HepG2 (cell line): ENCODE measurements around the gene TPBGL. TPM values are rescaled to one million over a fixed set of nuclear protein-coding genes. Genes with fewer than 3 reads are reported as not detected.

Source experiments
- ATAC-seq: fragments of 200-7000 bp; cut with Tn5 transposase; 3 replicates; pipeline ENCODE4 v1.9.1; 2020; ENCODE audit warnings: mild to moderate bottlenecking, moderate library complexity
- BruUV-seq: library from RNA; stranded (reverse); fragments of 400-500 nt; replicated peaks from 2 replicates; lab custom pipeline; 2021; lab: Mats Ljungman, UMichigan
- CTCF ChIA-PET: fragments of 300-600 bp; formaldehyde crosslinking; extraction: SDS; loops from one replicate; lab custom pipeline; 2021; ENCODE audit warnings: low total read pairs, inconsistent platforms, low intra/inter-chr PET ratio; lab: Yijun Ruan, JAX
- POLR2A ChIA-PET: fragments of 350-600 bp; sonication (Branson Sonifier 250); formaldehyde crosslinking; loops from one replicate; lab custom pipeline; 2020; ENCODE audit warnings: antibody characterized with exemption, inconsistent platforms; lab: Yijun Ruan, JAX
- DNase-seq: peaks from one replicate; pipeline ENCODE4 v3.0.0-alpha.2; 2015; ENCODE audit warnings: low spot score
- FAIRE-seq: peaks from 3 replicates; lab custom pipeline; 2011; peaks lifted over from hg19 to GRCh38; lab: Jason Lieb, UNC
- H2AFZ ChIP-seq: one replicate; pipeline ENCODE4 v1.6.1; 2011; ENCODE audit warnings: low read length, inconsistent platforms
- H3K27ac ChIP-seq: fragments of 300-600 bp; 3 replicates; pipeline ENCODE4 v1.8.0; 2011; ENCODE audit warnings: mixed run types, mild to moderate bottlenecking, mixed read lengths, low read length, inconsistent platforms; ENCODE audit not compliant: insufficient read depth; ENCODE audit errors: extremely low read length
- H3K27me3 ChIP-seq, 2 experiments: fragments of 200-600 bp in 1 of 2; 2 replicates in 1 of 2; 3 replicates in 1 of 2; pipeline versions ENCODE4 v1.6.0 to v1.8.0; 2011; ENCODE audit warnings: low read length in 2 of 2, mild to moderate bottlenecking in 2 of 2, moderate library complexity in 2 of 2, inconsistent platforms in 1 of 2; ENCODE audit not compliant: insufficient read depth in 2 of 2, control insufficient read depth in 1 of 2
- H3K36me3 ChIP-seq, 2 experiments: fragments of 200-600 bp in 1 of 2; replicated peaks in 1 of 2; 2 replicates in 1 of 2; 3 replicates in 1 of 2; pipeline versions ENCODE4 v1.5.1 to v1.8.0; 2011; ENCODE audit warnings: low read length in 2 of 2, inconsistent platforms in 1 of 2; ENCODE audit not compliant: insufficient read depth in 2 of 2, control insufficient read depth in 1 of 2
- H3K4me1 ChIP-seq: 2 replicates; pipeline ENCODE4 v1.5.1; 2012; ENCODE audit warnings: low read length, inconsistent platforms; ENCODE audit not compliant: insufficient read depth
- H3K4me2 ChIP-seq: 2 replicates; pipeline ENCODE4 v1.6.0; 2011; ENCODE audit warnings: low read depth, low read length, inconsistent platforms
- H3K4me3 ChIP-seq, 3 experiments: fragments of 200-600 bp in 1 of 3; sonication (generic), shearing (Covaris generic) in 1 of 3; replicated peaks in 1 of 3; 2 replicates each; pipeline ENCODE4 v1.5.1; 2011 to 2016; ENCODE audit warnings: low read length in 3 of 3, inconsistent platforms in 2 of 3, low read depth in 2 of 3, mild to moderate bottlenecking in 2 of 3, control low read depth in 1 of 3, mixed read lengths in 1 of 3; ENCODE audit not compliant: insufficient read depth in 1 of 3
- H3K79me2 ChIP-seq: one replicate; pipeline ENCODE4 v1.6.1; 2011; ENCODE audit warnings: low read length, inconsistent platforms; ENCODE audit not compliant: insufficient read depth
- H3K9ac ChIP-seq: 2 replicates; pipeline ENCODE4 v1.6.0; 2011; ENCODE audit warnings: mild to moderate bottlenecking, low read depth, low read length, inconsistent platforms; ENCODE audit not compliant: insufficient read depth
- H3K9me3 ChIP-seq: 2 replicates; pipeline ENCODE4 v1.5.1; 2012; ENCODE audit warnings: mild to moderate bottlenecking, low read length
- H4K20me1 ChIP-seq: 2 replicates; pipeline ENCODE4 v1.6.0; 2011; ENCODE audit warnings: inconsistent platforms, mild to moderate bottlenecking, low read length, moderate library complexity; ENCODE audit not compliant: insufficient read depth
- AKAP8 ChIP-seq: sonication (generic); formaldehyde crosslinking; IDR thresholded peaks from 2 replicates; pipeline ENCODE4 v1.5.1; 2020; ENCODE audit warnings: mild to moderate bottlenecking, missing genetic modification reagents
- ASH2L ChIP-seq: fragments of 300-600, 200-600 bp; sonication (generic); IDR thresholded peaks from 2 replicates; pipeline ENCODE4 v1.7.0; 2017; ENCODE audit warnings: low read depth, mild to moderate bottlenecking, moderate library complexity, mixed read lengths, low read length; ENCODE audit not compliant: insufficient read length
- ATF7-NPFF ChIP-seq: sonication (generic); formaldehyde crosslinking; IDR thresholded peaks from 2 replicates; pipeline ENCODE4 v1.8.1; 2023; ENCODE audit warnings: mild to moderate bottlenecking, low read depth, missing genetic modification reagents, moderate library complexity
- CAMTA2 ChIP-seq: sonication (generic); formaldehyde crosslinking; IDR thresholded peaks from 2 replicates; pipeline ENCODE4 v1.4.0; 2020; ENCODE audit warnings: mild to moderate bottlenecking, missing genetic modification reagents, borderline replicate concordance
- FOSL1 ChIP-seq: sonication (generic); formaldehyde crosslinking; IDR thresholded peaks from 2 replicates; pipeline ENCODE4 v1.9.0; 2021; ENCODE audit warnings: missing genetic modification reagents, borderline replicate concordance
- PTBP1 ChIP-seq: fragments of 200-400 bp; formaldehyde crosslinking; IDR thresholded peaks from 2 replicates; pipeline ENCODE4 v1.6.1; 2018; ENCODE audit warnings: low read length, low read depth; ENCODE audit not compliant: poor library complexity, severe bottlenecking
- RARG ChIP-seq: sonication (generic); formaldehyde crosslinking; IDR thresholded peaks from 2 replicates; pipeline ENCODE4 v1.4.0; 2020; ENCODE audit warnings: low read depth, mild to moderate bottlenecking, missing genetic modification reagents
- SKIL ChIP-seq: sonication (generic); formaldehyde crosslinking; IDR thresholded peaks from 2 replicates; pipeline ENCODE4 v1.8.0; 2022; ENCODE audit warnings: missing genetic modification reagents, mild to moderate bottlenecking, moderate library complexity, borderline replicate concordance
- ZBTB39 ChIP-seq: sonication (generic); formaldehyde crosslinking; IDR thresholded peaks from 2 replicates; pipeline ENCODE4 v1.5.0; 2020; ENCODE audit warnings: missing genetic modification reagents
- ZNF296 ChIP-seq: sonication (generic); formaldehyde crosslinking; conservative IDR thresholded peaks from 2 replicates; pipeline ENCODE4 v1.5.0; 2020; ENCODE audit warnings: mild to moderate bottlenecking, missing genetic modification reagents
- WGBS: methylation state at CpG from one replicate; pipeline ENCODE4 v1.1.6; 2017; ENCODE audit warnings: low lambda C conversion rate; 5-methylcytosine and 5-hydroxymethylcytosine counted together
- in situ Hi-C: cut with HindIII; loops from 2 replicates; pipeline ENCODE4 v1.10.0; 2017; ENCODE audit warnings: low pct_unique_long_range_greater_than_20kb; ENCODE audit not compliant: extremely low pct_ligation_motif_present
- intact Hi-C: fragments of 100-400 bp; cut with micrococcal nuclease; formaldehyde crosslinking; loops from one replicate; pipeline ENCODE4 v1.10.0; 2022; ENCODE audit not compliant: unreplicated experiment
- polyA plus RNA-seq, 8 experiments: library from polyadenylated mRNA; depleted of rRNA in 3 of 8; stranded (reverse) in 7 of 8; unstranded in 1 of 8; fragments of >200 nt; fragmentation: Illumina TruSeq in 4 of 8; extraction: Trizol in 4 of 8; gene quantifications; 2 replicates each; pipeline versions ENCODE4 v1.2.1 to v1.2.3, GENCODE V29; 2011 to 2016; ENCODE audit warnings: low read depth in 4 of 8, missing spikeins in 1 of 8, mixed read lengths in 1 of 8; ENCODE audit not compliant: insufficient read depth in 1 of 8
- total RNA-seq, 5 experiments: library from RNA; depleted of rRNA; stranded (reverse); fragments of >200 nt; fragmentation: Illumina TruSeq; extraction: Trizol; gene quantifications; 2 replicates each; pipeline ENCODE4 v1.2.3, GENCODE V29; 2016; ENCODE audit warnings: low read depth in 1 of 5

TPBGL gene
- total and polyA plus RNA-seq, 2 of the 13 experiments (the other 11 are each of a cell fraction or from before 2014, with no cell fraction given): not detected

- no peak overlapping the region for H2AFZ ChIP-seq
- no peaks in the 10 kb centered on the region for H3K79me2 ChIP-seq
- DNase-seq (no peak), ATAC-seq (no peak), FAIRE-seq (no peak)
- CTCF ChIA-PET: interaction anchor here (1.2 to 5.9 kb wide), 6 partner anchors 35 to 183 kb away, joined by 3 to 173 read pairs (median 6); no protein-coding TSS in a partner anchor
- POLR2A ChIA-PET: interaction anchor here (1.0 to 7.6 kb wide), 12 partner anchors 9 to 71 kb away, joined by 3 to 163 read pairs (median 11); partner anchors contain the start of genes SLCO2B1 and TPBGL
- intact Hi-C loops (loop anchor here (1.0 to 2.0 kb wide), 4 partner anchors 37 to 65 kb away; no protein-coding TSS in a partner anchor), in situ Hi-C loops (no loop called here)
- no TSS peak for BruUV-seq
- no peaks in the 10 kb centered on the region for H3K9me3 ChIP-seq
- H3K27me3 ChIP-seq: no peaks in the 10 kb centered on the region
- H4K20me1 ChIP-seq: no peaks in the 10 kb centered on the region
- WGBS: 97% methylated on average over 5 of the region's 5 CpGs
- H3K27ac ChIP-seq: no peak overlapping the region
- H3K4me1 ChIP-seq: peaks cover 32% of the 10 kb centered on the region
- H3K36me3 ChIP-seq: no peaks in the 10 kb centered on the region; a peak in 1 of 5 replicates
- no peak overlapping the region for H3K4me3 ChIP-seq
- no peak overlapping the region for H3K4me2 ChIP-seq
- no peak overlapping the region for H3K9ac ChIP-seq
- TF ChIP-seq CAMTA2 (CRISPR knock-in tag): no peak
Observed at GRCh38 chr11:75205564-75206020, 35.0 kb upstream of the TPBGL start.

- no peak for FAIRE-seq
- no peaks in the 10 kb centered on the region for H3K36me3 ChIP-seq
- no peak overlapping the region for H3K4me3 ChIP-seq
- ChIA-PET CTCF (interaction anchor here (1.2 kb wide), 1 partner anchor 68 kb away, joined by 4 read pairs; no protein-coding TSS in a partner anchor), POLR2A (interaction anchor here (7.6 kb wide), 1 partner anchor 65 kb away, joined by 163 read pairs; no protein-coding TSS in a partner anchor)
- H3K27ac ChIP-seq: no peak overlapping the region
- H3K9me3 ChIP-seq: no peaks in the 10 kb centered on the region
- H3K79me2 ChIP-seq: no peaks in the 10 kb centered on the region
- 17% methylated on average over 1 of the region's 2 CpGs for WGBS
- H4K20me1 ChIP-seq: no peaks in the 10 kb centered on the region
- H3K27me3 ChIP-seq: 0 out of 5 replicates have a peak, but pooled peaks cover 0 to 3% of the 10 kb centered on the region in 2 experiments
- BruUV-seq: no TSS peak
- in situ Hi-C loops: no loop called here
- no peak for ATAC-seq
- no peak overlapping the region for H3K9ac ChIP-seq
- intact Hi-C loops: no loop called here
- no peak overlapping the region for H3K4me2 ChIP-seq
- H3K4me1 ChIP-seq: peaks cover 22% of the 10 kb centered on the region
- no peak overlapping the region for H2AFZ ChIP-seq
- DNase-seq: no peak
- no peak for TF ChIP-seq ZNF296
- no peak for TF ChIP-seq FOSL1
- no peak for TF ChIP-seq ASH2L
- no peak for TF ChIP-seq ATF7-NPFF (CRISPR knock-in tag)
- no peak for TF ChIP-seq RARG
- no peak for TF ChIP-seq ZBTB39
- TF ChIP-seq AKAP8: no peak
- TF ChIP-seq PTBP1: no peak
- no peak for TF ChIP-seq SKIL
Observed at GRCh38 chr11:75208446-75208845, 32.1 kb upstream of the TPBGL start.
